Esophagus (tissue), 2 donors: ENCODE results near the gene DNAH7. TPM values are rescaled to one million over a fixed set of nuclear protein-coding genes. Genes with fewer than 3 reads are reported as not detected.

Experiments
- H3K27ac ChIP-seq, 2 donors: one replicate each; pipeline ENCODE4 v1.5.1; 2013; ENCODE audit warnings: low read depth in 2 of 2, mild to moderate bottlenecking in 2 of 2, inconsistent platforms in 1 of 2, low read length in 1 of 2, moderate library complexity in 1 of 2
- H3K27me3 ChIP-seq, 2 donors: one replicate each; pipeline ENCODE4 v1.6.1; 2013; ENCODE audit warnings: low read length in 2 of 2, control low read depth in 1 of 2, mild to moderate bottlenecking in 1 of 2; ENCODE audit not compliant: insufficient read depth in 2 of 2, control insufficient read depth in 1 of 2
- H3K36me3 ChIP-seq, 2 donors: one replicate each; pipeline ENCODE4 v1.6.1; 2013; ENCODE audit warnings: low read length in 1 of 2; ENCODE audit not compliant: control insufficient read depth in 2 of 2, insufficient read depth in 2 of 2
- H3K4me1 ChIP-seq, 2 donors: one replicate each; pipeline ENCODE4 v1.6.1; 2013; ENCODE audit warnings: low read length in 1 of 2; ENCODE audit not compliant: control insufficient read depth in 2 of 2, insufficient read depth in 2 of 2
- H3K4me3 ChIP-seq, 2 donors: one replicate each; pipeline ENCODE4 v1.5.1; 2013; ENCODE audit warnings: low read length in 2 of 2, mild to moderate bottlenecking in 2 of 2, low read depth in 1 of 2, moderate library complexity in 1 of 2
- H3K9me3 ChIP-seq, 2 donors: one replicate each; pipeline ENCODE4 v1.6.1; 2013; ENCODE audit warnings: mild to moderate bottlenecking in 2 of 2, low read depth in 1 of 2, low read length in 1 of 2, moderate library complexity in 1 of 2; ENCODE audit not compliant: control insufficient read depth in 2 of 2, insufficient read depth in 1 of 2
- WGBS, 2 donors: extraction: QIAGEN DNeasy Blood & Tissue Kit; methylation state at CpG; one replicate each; pipeline ENCODE4 v1.1.7; 2013; 5-methylcytosine and 5-hydroxymethylcytosine counted together
- polyA plus RNA-seq, 2 donors: library from polyadenylated mRNA; stranded (reverse); fragments of 200-250 nt; gene quantifications; one replicate each; pipeline ENCODE4 v1.2.3, GENCODE V29; 2013
- donor health status: healthy with polysubstance abuse.
- donor health status: Bipolar disorder and iron deficiency.

Gene DNAH7
- polyA plus RNA-seq = under 1 TPM; 0.06 to 0.09 TPM

- 3% methylated on average over 53 of the region's 53 CpGs for WGBS, 2 donors
- Histone ChIP-seq H3K36me3 (no peaks in the 10 kb centered on the region), H3K27me3 (no peaks in the 10 kb centered on the region), H3K9me3 (no peaks in the 10 kb centered on the region), H3K4me3 (peak within 1 kb of the TSS; percentile 66 to 79), H3K4me1 (no peaks in the 10 kb centered on the region), H3K27ac (peak within 1 kb of the TSS in 1 of 2 donors; percentile 38)
Measured at GRCh38 chr2:196068271-196069209, at the start of gene DNAH7. TSS of gene DNAH7 (minus strand) at chr2:196068837. CDS start at chr2:196068711, 126 bp downstream.

- Histone ChIP-seq H3K9me3 (no peaks in the 10 kb centered on the region), H3K27me3 (no peaks in the 10 kb centered on the region), H3K4me1 (no peaks in the 10 kb centered on the region), H3K4me3 (no peak overlapping the region), H3K27ac (no peak overlapping the region), H3K36me3 (no peaks in the 10 kb centered on the region)
- WGBS, 2 donors = 91 to 93% methylated on average over 4 of the region's 4 CpGs
Measured at GRCh38 chr2:196117214-196117705, 48.6 kb upstream of the DNAH7 start.

GRCh38 chr2:196113061-196113974 is 44.7 kb upstream of the DNAH7 start:
- WGBS, 2 donors = 49 to 55% methylated on average over 7 of the region's 7 CpGs
- no peaks in the 10 kb centered on the region for H3K36me3 ChIP-seq
- no peak overlapping the region for H3K27ac ChIP-seq
- no peaks in the 10 kb centered on the region for H3K4me1 ChIP-seq
- no peak overlapping the region for H3K4me3 ChIP-seq
- H3K9me3 ChIP-seq = no peaks in the 10 kb centered on the region
- no peaks in the 10 kb centered on the region for H3K27me3 ChIP-seq

GRCh38 chr2:196112418-196113034 is 43.9 kb upstream of the DNAH7 start:
- H3K27me3 ChIP-seq = no peaks in the 10 kb centered on the region
- H3K4me1 ChIP-seq = no peaks in the 10 kb centered on the region
- H3K9me3 ChIP-seq = no peaks in the 10 kb centered on the region
- no peak overlapping the region for H3K4me3 ChIP-seq
- H3K27ac ChIP-seq = no peak overlapping the region
- WGBS, 2 donors = 59 to 69% methylated on average over 5 of the region's 5 CpGs
- no peaks in the 10 kb centered on the region for H3K36me3 ChIP-seq

- H3K27ac ChIP-seq = no peak overlapping the region
- 74 to 79% methylated on average over 1 of the region's 1 CpG for WGBS, 2 donors
- no peaks in the 10 kb centered on the region for H3K4me1 ChIP-seq
- no peaks in the 10 kb centered on the region for H3K9me3 ChIP-seq
- H3K36me3 ChIP-seq = no peaks in the 10 kb centered on the region
- H3K4me3 ChIP-seq = no peak overlapping the region
- H3K27me3 ChIP-seq = no peaks in the 10 kb centered on the region
Measured at GRCh38 chr2:196108604-196109003, 40.0 kb upstream of the DNAH7 start.

- Histone ChIP-seq H3K4me3 (no peak overlapping the region), H3K4me1 (no peaks in the 10 kb centered on the region), H3K27ac (no peak overlapping the region), H3K9me3 (no peaks in the 10 kb centered on the region), H3K36me3 (no peaks in the 10 kb centered on the region), H3K27me3 (no peaks in the 10 kb centered on the region)
- 39 to 45% methylated on average over 5 of the region's 5 CpGs for WGBS, 2 donors
Measured at GRCh38 chr2:196105951-196106350, 37.3 kb upstream of the DNAH7 start.

GRCh38 chr2:196104066-196104465 is 35.4 kb upstream of the DNAH7 start:
- H3K4me1 ChIP-seq = no peaks in the 10 kb centered on the region
- H3K9me3 ChIP-seq = no peaks in the 10 kb centered on the region
- no peak overlapping the region for H3K4me3 ChIP-seq
- H3K36me3 ChIP-seq = no peaks in the 10 kb centered on the region
- no peaks in the 10 kb centered on the region for H3K27me3 ChIP-seq
- 89 to 96% methylated on average over 4 of the region's 4 CpGs for WGBS, 2 donors
- no peak overlapping the region for H3K27ac ChIP-seq

GRCh38 chr2:196103626-196104025 is 35.0 kb upstream of the DNAH7 start:
- Histone ChIP-seq H3K27ac (no peak overlapping the region), H3K27me3 (no peaks in the 10 kb centered on the region), H3K9me3 (no peaks in the 10 kb centered on the region), H3K4me1 (no peaks in the 10 kb centered on the region), H3K4me3 (no peak overlapping the region), H3K36me3 (no peaks in the 10 kb centered on the region)
- WGBS, 2 donors = 94% methylated on average over 2 of the region's 2 CpGs

- WGBS, 2 donors = 46 to 47% methylated on average over 6 of the region's 6 CpGs
- H3K36me3 ChIP-seq = no peaks in the 10 kb centered on the region
- no peak overlapping the region for H3K27ac ChIP-seq
- H3K4me1 ChIP-seq = no peaks in the 10 kb centered on the region
- no peak overlapping the region for H3K4me3 ChIP-seq
- H3K9me3 ChIP-seq = no peaks in the 10 kb centered on the region
- no peaks in the 10 kb centered on the region for H3K27me3 ChIP-seq
Measured at GRCh38 chr2:196101325-196101991, 32.8 kb upstream of the DNAH7 start.
